Measurements from ENCODE around the gene TMOD1.
"Not testable (repeated sequence)": the region's sequence is repeated elsewhere in the genome, so short reads cannot be mapped to it uniquely, and the experiment has no call there.

The TMOD1 gene

GRCh38 chr9:97501177-97501971 lies at the start of gene TMOD1:
Gene TMOD1 (plus strand): TSS chr9:97501666. CDS start chr9:97524189, 22,523 bp downstream.
- H3K36me3 Mint-ChIP-seq (ENCODE audit: low read depth), result peaks cover 10% of the 10 kb centered on the region
- peaks cover 49% of the 10 kb centered on the region for H3K27me3 Mint-ChIP-seq
- peak within 1 kb of the TSS; percentile 72 for H3K4me3 Mint-ChIP-seq
- H3K4me1 Mint-ChIP-seq (ENCODE audit: low read depth), result peaks cover 17% of the 10 kb centered on the region
- no peaks in the 10 kb centered on the region for H3K9me3 Mint-ChIP-seq
- peak within 1 kb of the TSS; percentile 71 for H3K27ac Mint-ChIP-seq

- not testable (repeated sequence) for H3K4me3 Mint-ChIP-seq; H3K4me1 Mint-ChIP-seq (ENCODE audit: low read depth); H3K27me3 Mint-ChIP-seq; H3K9me3 Mint-ChIP-seq; H3K27ac Mint-ChIP-seq
- peaks cover 34% of the 10 kb centered on the region for H3K36me3 Mint-ChIP-seq (ENCODE audit: low read depth)
These were observed 47.9 kb upstream of the TMOD1 start for GRCh38 chr9:97453573-97453972.

GRCh38 chr9:97456841-97457240 lies 44.6 kb upstream of the TMOD1 start:
- H3K4me1 Mint-ChIP-seq (ENCODE audit: low read depth); H3K27ac Mint-ChIP-seq; H3K27me3 Mint-ChIP-seq; H3K4me3 Mint-ChIP-seq; H3K9me3 Mint-ChIP-seq: not testable (repeated sequence)
- peaks cover 21% of the 10 kb centered on the region for H3K36me3 Mint-ChIP-seq (ENCODE audit: low read depth)

- peaks cover 9% of the 10 kb centered on the region for H3K36me3 Mint-ChIP-seq (ENCODE audit: low read depth)
- H3K27me3 Mint-ChIP-seq, result no peaks in the 10 kb centered on the region
- H3K9me3 Mint-ChIP-seq, result peaks cover 4% of the 10 kb centered on the region
- H3K27ac Mint-ChIP-seq, result no peak overlapping the region
- H3K4me1 Mint-ChIP-seq (ENCODE audit: low read depth), result no peaks in the 10 kb centered on the region
- H3K4me3 Mint-ChIP-seq, result no peak overlapping the region
These were observed 42.1 kb upstream of the TMOD1 start for GRCh38 chr9:97459326-97459725.

GRCh38 chr9:97462159-97462558 lies 39.3 kb upstream of the TMOD1 start:
- no peak overlapping the region for H3K27ac Mint-ChIP-seq
- H3K27me3 Mint-ChIP-seq, result no peaks in the 10 kb centered on the region
- peaks cover 5% of the 10 kb centered on the region for H3K36me3 Mint-ChIP-seq (ENCODE audit: low read depth)
- H3K4me3 Mint-ChIP-seq, result no peak overlapping the region
- H3K9me3 Mint-ChIP-seq, result no peaks in the 10 kb centered on the region
- no peaks in the 10 kb centered on the region for H3K4me1 Mint-ChIP-seq (ENCODE audit: low read depth)

- Mint-ChIP-seq H3K4me1 (ENCODE audit: low read depth) (no peaks in the 10 kb centered on the region), H3K9me3 (no peaks in the 10 kb centered on the region), H3K27ac (no peak overlapping the region), H3K27me3 (no peaks in the 10 kb centered on the region), H3K36me3 (ENCODE audit: low read depth) (peaks cover 5% of the 10 kb centered on the region), H3K4me3 (no peak overlapping the region)
These were observed 38.6 kb upstream of the TMOD1 start for GRCh38 chr9:97462914-97463313.

- no peak overlapping the region for H3K27ac Mint-ChIP-seq
- no peaks in the 10 kb centered on the region for H3K9me3 Mint-ChIP-seq
- no peaks in the 10 kb centered on the region for H3K27me3 Mint-ChIP-seq
- peaks cover 10% of the 10 kb centered on the region for H3K36me3 Mint-ChIP-seq (ENCODE audit: low read depth)
- no peaks in the 10 kb centered on the region for H3K4me1 Mint-ChIP-seq (ENCODE audit: low read depth)
- no peak overlapping the region for H3K4me3 Mint-ChIP-seq
These were observed 32.6 kb upstream of the TMOD1 start for GRCh38 chr9:97468658-97469448.

GRCh38 chr9:97470076-97470475 lies 31.4 kb upstream of the TMOD1 start:
- Mint-ChIP-seq H3K27me3 (no peaks in the 10 kb centered on the region), H3K27ac (no peak overlapping the region), H3K36me3 (ENCODE audit: low read depth) (peaks cover 21% of the 10 kb centered on the region), H3K9me3 (no peaks in the 10 kb centered on the region), H3K4me3 (no peak overlapping the region), H3K4me1 (ENCODE audit: low read depth) (peaks cover 2% of the 10 kb centered on the region)

- no peak overlapping the region for H3K27ac Mint-ChIP-seq
- H3K9me3 Mint-ChIP-seq, result no peaks in the 10 kb centered on the region
- peaks cover 26% of the 10 kb centered on the region for H3K36me3 Mint-ChIP-seq (ENCODE audit: low read depth)
- no peak overlapping the region for H3K4me3 Mint-ChIP-seq
- peaks cover 2% of the 10 kb centered on the region for H3K4me1 Mint-ChIP-seq (ENCODE audit: low read depth)
- H3K27me3 Mint-ChIP-seq, result no peaks in the 10 kb centered on the region
These were observed 27.7 kb upstream of the TMOD1 start for GRCh38 chr9:97473717-97474116.

- H3K4me1 Mint-ChIP-seq (ENCODE audit: low read depth), result peaks cover 2% of the 10 kb centered on the region
- no peaks in the 10 kb centered on the region for H3K9me3 Mint-ChIP-seq
- H3K27ac Mint-ChIP-seq, result no peak overlapping the region
- no peaks in the 10 kb centered on the region for H3K27me3 Mint-ChIP-seq
- no peak overlapping the region for H3K4me3 Mint-ChIP-seq
- H3K36me3 Mint-ChIP-seq (ENCODE audit: low read depth), result peaks cover 31% of the 10 kb centered on the region
These were observed 27.0 kb upstream of the TMOD1 start for GRCh38 chr9:97474372-97474925.

GRCh38 chr9:97475059-97475458 lies 26.4 kb upstream of the TMOD1 start:
- Mint-ChIP-seq H3K4me3 (no peak overlapping the region), H3K27me3 (no peaks in the 10 kb centered on the region), H3K36me3 (ENCODE audit: low read depth) (peaks cover 31% of the 10 kb centered on the region), H3K4me1 (ENCODE audit: low read depth) (peaks cover 2% of the 10 kb centered on the region), H3K9me3 (no peaks in the 10 kb centered on the region), H3K27ac (no peak overlapping the region)

- no peaks in the 10 kb centered on the region for H3K27me3 Mint-ChIP-seq
- H3K36me3 Mint-ChIP-seq (ENCODE audit: low read depth), result peaks cover 49% of the 10 kb centered on the region
- no peaks in the 10 kb centered on the region for H3K9me3 Mint-ChIP-seq
- no peak overlapping the region for H3K4me3 Mint-ChIP-seq
- no peak overlapping the region for H3K27ac Mint-ChIP-seq
- peaks cover 2% of the 10 kb centered on the region for H3K4me1 Mint-ChIP-seq (ENCODE audit: low read depth)
These were observed 23.0 kb upstream of the TMOD1 start for GRCh38 chr9:97478301-97478981.

GRCh38 chr9:97479496-97480159 lies 21.8 kb upstream of the TMOD1 start:
- H3K9me3 Mint-ChIP-seq, result no peaks in the 10 kb centered on the region
- peaks cover 47% of the 10 kb centered on the region for H3K36me3 Mint-ChIP-seq (ENCODE audit: low read depth)
- H3K27me3 Mint-ChIP-seq, result no peaks in the 10 kb centered on the region
- peaks cover 2% of the 10 kb centered on the region for H3K4me1 Mint-ChIP-seq (ENCODE audit: low read depth)
- H3K27ac Mint-ChIP-seq, result no peak overlapping the region
- no peak overlapping the region for H3K4me3 Mint-ChIP-seq

- Mint-ChIP-seq H3K27me3 (no peaks in the 10 kb centered on the region), H3K36me3 (ENCODE audit: low read depth) (peaks cover 42% of the 10 kb centered on the region), H3K4me1 (ENCODE audit: low read depth) (no peaks in the 10 kb centered on the region), H3K4me3 (no peak overlapping the region), H3K9me3 (no peaks in the 10 kb centered on the region), H3K27ac (no peak overlapping the region)
These were observed 21.3 kb upstream of the TMOD1 start for GRCh38 chr9:97480174-97480573.

Measured in stimulated activated naive CD8-positive, alpha-beta T cell treated with anti-CD3 and anti-CD28 coated beads, Interleukin-15, Interleukin-2, amounts not matched to agents 100 ng/mL and 50 ng/mL, for 24 hours (primary cell).